ENCODE measurements around the gene SERPINE2. TPM values are rescaled to one million over a fixed set of nuclear protein-coding genes. Genes with fewer than 3 reads are reported as not detected.

The SERPINE2 gene
- total RNA-seq, 1 donor from 2014 or later: 266 TPM

DNA sequence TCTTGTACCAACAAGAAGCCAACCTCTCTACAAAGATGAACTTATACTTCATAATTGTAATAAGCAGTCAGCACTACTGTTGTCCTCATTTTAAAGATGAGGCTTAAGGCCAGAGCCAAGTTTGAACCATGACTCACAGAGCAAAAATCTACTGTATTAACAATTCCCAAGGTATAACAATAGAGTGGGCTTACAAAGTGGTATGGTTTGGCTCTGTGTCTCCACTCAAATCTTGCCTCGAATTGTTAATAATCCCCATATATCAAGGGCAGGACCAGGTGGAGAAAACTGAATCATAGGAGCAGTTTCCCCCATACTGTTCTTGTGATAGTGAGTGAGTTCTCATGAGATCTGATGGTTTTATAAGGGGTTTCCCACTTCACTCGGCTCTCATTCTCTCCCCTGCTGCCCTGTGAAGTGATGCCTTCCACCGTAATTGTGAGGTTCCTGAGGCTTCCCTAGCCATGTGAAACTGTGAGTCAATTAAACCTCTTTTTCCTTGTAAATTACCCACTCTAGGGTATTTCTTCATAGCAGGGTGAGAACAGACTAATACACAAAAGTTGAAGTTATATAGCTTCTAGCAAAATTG is 62.4 kb downstream of the SERPINE2 start:
- DNase-seq (ENCODE audit: low spot score): no peak

DNA sequence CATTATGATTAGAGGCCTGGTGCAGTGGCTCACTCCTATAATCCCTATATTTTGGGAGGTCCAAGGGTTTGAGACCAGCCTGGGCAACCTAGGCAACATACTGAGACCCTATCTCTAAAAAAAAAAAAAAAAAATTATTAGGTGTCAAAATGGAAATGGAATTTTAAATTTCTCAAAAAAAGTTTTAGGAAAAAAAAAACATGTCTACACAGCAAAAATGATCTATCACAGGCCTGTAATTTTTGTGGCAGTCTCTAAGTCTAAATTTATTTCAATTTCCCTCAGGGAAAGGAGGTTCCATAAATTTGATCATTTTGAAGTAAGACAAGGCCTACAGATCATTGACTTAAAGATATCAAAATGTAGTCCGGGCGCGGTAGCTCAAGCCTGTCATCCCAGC is 65.5 kb downstream of the SERPINE2 start:
- DNase-seq (ENCODE audit: low spot score): no peak

GRCh38 chr2:223972656-223973102 is 66.4 kb downstream of the SERPINE2 start:
- no peak for DNase-seq (ENCODE audit: low spot score)

GRCh38 chr2:223971731-223972130 is 67.4 kb downstream of the SERPINE2 start:
- no peak for DNase-seq (ENCODE audit: low spot score)

DNA sequence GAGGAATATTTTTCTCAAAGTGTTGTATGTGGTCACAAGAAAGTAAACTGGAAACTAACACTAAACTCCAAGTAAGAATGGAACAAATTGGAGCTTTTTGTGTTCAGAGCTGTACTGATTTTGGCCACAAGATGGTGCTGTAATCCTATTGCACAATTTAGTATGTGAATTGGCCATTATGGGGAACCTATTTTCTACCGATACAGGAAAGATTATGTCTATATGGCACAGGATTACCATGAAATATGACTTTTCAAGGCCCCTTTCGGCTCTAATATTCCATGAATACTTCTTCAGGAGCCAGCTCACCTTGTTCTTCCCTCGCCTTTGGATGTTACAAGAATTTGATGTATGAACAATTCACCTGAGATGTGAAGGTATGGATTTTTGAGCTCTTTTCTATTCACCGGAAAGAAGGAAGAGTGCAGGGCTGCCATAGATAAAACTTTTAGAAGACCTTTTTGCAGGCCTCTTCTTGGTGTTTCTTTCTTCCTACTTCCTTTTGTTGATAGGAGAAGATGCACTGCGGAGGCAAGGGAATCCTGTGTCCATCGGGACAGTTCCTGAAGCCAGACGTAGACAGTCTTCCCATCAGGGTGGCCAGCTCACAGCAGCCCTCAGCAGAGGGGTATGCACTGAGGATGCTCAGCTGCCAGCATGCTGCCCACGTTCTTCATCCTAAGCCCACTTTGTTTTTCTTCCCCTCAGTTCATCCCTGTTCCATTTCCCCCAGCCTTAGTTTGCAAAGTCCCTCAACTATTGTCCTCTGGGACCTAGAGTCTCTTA is 68.5 kb downstream of the SERPINE2 start:
- DNase-seq (ENCODE audit: low spot score): peak; percentile 66

- DNase-seq (ENCODE audit: low spot score): no peak
Observed at GRCh38 chr2:223969856-223970255, 69.2 kb downstream of the SERPINE2 start.

DNA sequence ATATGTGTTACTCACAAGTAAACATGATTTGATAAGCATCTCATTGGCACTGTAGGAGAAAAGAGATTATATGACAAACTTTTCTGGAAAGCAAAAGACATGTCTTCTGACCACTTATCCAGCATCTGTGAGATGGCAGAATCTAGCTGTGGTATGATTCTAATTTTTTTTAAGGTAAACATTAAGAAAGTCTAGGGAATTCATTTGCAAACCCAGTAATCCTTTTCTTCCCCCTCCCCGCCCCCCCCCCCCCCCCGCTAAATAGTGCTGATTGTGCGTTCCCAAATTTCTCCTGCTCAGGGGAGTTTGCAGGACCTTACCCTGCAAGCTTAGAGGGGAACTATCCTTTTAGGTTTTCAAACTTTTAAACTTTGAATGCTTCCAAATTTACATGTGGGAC is 69.8 kb downstream of the SERPINE2 start:
- no peak for DNase-seq (ENCODE audit: low spot score)

DNA sequence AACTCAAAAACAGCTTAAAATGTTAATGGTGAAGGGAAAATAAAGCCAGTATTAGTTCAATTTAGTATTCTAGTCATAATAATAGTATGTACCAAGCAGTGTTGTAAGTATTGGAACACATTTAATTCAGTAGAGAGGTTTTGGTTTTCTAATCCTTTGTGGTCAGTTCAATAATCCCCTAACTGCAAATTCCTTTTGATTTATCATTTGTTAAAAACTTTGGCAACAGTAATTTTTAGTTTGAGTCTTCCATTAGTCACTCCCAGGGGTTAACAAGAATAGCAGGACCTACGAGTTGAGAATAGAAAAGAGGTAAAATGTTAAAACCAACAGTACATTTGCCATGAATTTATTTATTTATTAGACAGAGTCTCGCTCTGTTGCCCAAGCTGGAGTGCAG is 71.1 kb downstream of the SERPINE2 start:
- no peak for DNase-seq (ENCODE audit: low spot score)

- DNase-seq (ENCODE audit: low spot score): no peak
Observed at GRCh38 chr2:223959688-223960087, 79.4 kb downstream of the SERPINE2 start.

- DNase-seq (ENCODE audit: low spot score): peak; percentile 98
Observed at GRCh38 chr2:223957092-223957851, 81.8 kb downstream of the SERPINE2 start, which contains the start of gene MRPL44. TSS of gene MRPL44 (plus strand) at chr2:223957463. CDS start at chr2:223957473, 10 bp downstream.

- DNase-seq (ENCODE audit: low spot score): no peak
Observed at GRCh38 chr2:223956300-223956699, 82.8 kb downstream of the SERPINE2 start.

DNA sequence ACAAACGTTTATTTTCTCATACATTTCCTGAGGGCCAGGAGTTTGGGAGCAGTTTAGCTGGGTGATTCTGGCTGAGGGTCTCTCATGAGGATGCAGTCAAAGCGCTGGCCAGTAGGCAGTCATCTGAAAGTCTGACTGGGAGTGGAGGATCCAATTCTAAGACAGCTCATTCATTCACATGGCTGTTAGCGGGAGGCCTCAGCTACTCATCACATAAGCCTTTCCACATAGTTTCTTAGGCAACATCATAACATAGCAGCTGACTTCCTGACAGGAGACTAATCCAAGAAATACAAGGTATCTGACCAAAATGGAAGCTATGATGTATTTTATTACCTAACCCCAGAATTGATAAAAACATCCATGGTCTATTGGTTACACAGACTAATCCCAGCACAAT is 84.7 kb downstream of the SERPINE2 start:
- peak; percentile 42 for DNase-seq (ENCODE audit: low spot score)

GRCh38 chr2:223952280-223952968 is 86.7 kb downstream of the SERPINE2 start:
- no peak for DNase-seq (ENCODE audit: low spot score)

GRCh38 chr2:223950448-223951347 is 88.4 kb downstream of the SERPINE2 start:
- DNase-seq (ENCODE audit: low spot score): no peak

- no peak for DNase-seq (ENCODE audit: low spot score)
Observed at GRCh38 chr2:223949241-223949840, 89.7 kb downstream of the SERPINE2 start.

GRCh38 chr2:223947711-223948205 is 91.3 kb downstream of the SERPINE2 start:
- DNase-seq (ENCODE audit: low spot score): no peak

GRCh38 chr2:223945755-223946154 is 93.3 kb downstream of the SERPINE2 start:
- no peak for DNase-seq (ENCODE audit: low spot score)

GRCh38 chr2:223944703-223945531 is 94.2 kb downstream of the SERPINE2 start, which contains the start of gene WDFY1:
TSS of gene WDFY1 (minus strand) at chr2:223945335. CDS start at chr2:223945284, 51 bp downstream.
- peak; percentile 93 for DNase-seq (ENCODE audit: low spot score)

DNA sequence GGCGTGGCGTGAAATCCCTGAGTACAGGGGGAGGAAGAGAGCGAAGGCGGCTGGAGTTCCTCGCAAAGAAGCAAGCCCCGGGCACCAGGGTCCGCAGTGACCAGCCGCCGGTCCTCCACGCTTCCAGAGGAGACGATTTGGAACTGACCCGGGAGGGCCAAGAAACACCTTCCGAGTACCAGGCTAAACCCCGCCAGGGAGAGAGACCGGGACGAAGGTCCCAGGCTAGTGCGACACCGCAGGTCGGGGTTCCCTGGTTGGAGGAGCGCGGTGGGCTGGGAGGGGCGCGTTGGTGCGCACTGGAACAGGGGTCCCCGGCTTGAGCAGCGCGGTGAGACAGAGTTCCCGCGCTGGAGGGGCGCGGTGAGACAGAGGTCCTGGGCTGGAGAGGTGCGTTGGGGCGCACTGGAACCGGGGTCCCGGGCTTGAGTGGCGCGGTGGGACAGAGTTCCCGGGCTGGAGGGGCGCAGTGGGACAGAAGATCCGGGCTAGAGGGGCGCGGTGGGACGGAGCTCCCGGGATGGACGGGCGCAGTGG is 94.9 kb downstream of the SERPINE2 start:
- DNase-seq (ENCODE audit: low spot score): no peak
